ENCODE data around the gene RTKN2. TPM values are rescaled to one million over a fixed set of nuclear protein-coding genes. Genes with fewer than 3 reads are reported as not detected.

The RTKN2 gene
- total RNA-seq, 4 donors from 2014 or later: 12.0 TPM; not detected in 3

DNA sequence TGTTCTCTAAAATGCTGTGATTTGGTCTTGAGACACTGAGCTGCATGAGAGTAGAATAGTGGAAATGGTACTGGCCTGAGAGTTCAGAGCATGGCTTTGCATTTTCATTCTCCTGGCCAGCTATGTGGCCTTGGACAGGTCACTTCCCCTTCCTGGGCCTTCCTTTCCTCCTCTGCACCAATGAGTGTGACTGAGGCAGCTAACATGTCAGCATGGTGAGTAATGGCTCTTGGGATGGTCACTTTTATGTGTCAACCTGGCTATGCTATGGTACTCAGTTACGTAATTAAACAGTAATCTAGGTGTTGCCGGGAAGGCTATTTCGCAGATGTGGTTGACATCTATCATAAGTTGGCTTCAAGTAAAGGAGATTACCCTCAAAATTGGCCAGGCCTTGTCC is 109.3 kb downstream of the RTKN2 start:
- no peaks in the 10 kb centered on the region for H3K36me3 ChIP-seq
- no peaks in the 10 kb centered on the region for H3K9me3 ChIP-seq
- no peaks in the 10 kb centered on the region for H3K4me1 ChIP-seq
- no peak for TF ChIP-seq POLR2A (IDR thresholded peaks at IDR 0.05)
- TF ChIP-seq, protein P1, sequence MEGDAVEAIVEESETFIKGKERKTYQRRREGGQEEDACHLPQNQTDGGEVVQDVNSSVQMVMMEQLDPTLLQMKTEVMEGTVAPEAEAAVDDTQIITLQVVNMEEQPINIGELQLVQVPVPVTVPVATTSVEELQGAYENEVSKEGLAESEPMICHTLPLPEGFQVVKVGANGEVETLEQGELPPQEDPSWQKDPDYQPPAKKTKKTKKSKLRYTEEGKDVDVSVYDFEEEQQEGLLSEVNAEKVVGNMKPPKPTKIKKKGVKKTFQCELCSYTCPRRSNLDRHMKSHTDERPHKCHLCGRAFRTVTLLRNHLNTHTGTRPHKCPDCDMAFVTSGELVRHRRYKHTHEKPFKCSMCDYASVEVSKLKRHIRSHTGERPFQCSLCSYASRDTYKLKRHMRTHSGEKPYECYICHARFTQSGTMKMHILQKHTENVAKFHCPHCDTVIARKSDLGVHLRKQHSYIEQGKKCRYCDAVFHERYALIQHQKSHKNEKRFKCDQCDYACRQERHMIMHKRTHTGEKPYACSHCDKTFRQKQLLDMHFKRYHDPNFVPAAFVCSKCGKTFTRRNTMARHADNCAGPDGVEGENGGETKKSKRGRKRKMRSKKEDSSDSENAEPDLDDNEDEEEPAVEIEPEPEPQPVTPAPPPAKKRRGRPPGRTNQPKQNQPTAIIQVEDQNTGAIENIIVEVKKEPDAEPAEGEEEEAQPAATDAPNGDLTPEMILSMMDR (IDR thresholded peaks at IDR 0.05): no peak
- intact Hi-C loops (cut with DNase I; ENCODE audit: low total_unique reads): no loop called here
- no peak overlapping the region for H3K27ac ChIP-seq
- no peaks in the 10 kb centered on the region for H3K27me3 ChIP-seq
- DNase-seq: no peak
- no peak overlapping the region for H3K4me3 ChIP-seq

DNA sequence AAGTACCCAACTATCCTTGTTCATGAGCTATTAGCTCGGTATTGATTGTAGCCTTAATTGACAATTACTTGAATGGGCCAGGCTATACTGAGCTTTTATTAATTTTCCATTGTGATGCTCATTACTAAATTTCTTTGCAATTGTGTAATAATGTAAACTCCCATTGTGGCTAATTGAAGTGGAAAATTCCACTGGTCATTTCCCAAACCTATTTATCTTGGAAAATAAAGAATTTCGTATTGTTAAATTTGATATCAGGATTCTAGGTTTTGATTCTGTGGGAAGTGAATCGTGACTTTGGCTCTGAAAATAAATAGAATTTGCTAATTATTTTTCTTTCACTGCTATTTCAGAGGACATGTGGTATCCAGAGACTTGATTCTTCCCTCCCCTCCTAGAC is 111.0 kb downstream of the RTKN2 start:
- Histone ChIP-seq H3K4me1 (no peaks in the 10 kb centered on the region), H3K9me3 (no peaks in the 10 kb centered on the region), H3K4me3 (no peak overlapping the region), H3K36me3 (no peaks in the 10 kb centered on the region), H3K27me3 (no peaks in the 10 kb centered on the region), H3K27ac (no peak overlapping the region)
- intact Hi-C loops (cut with DNase I; ENCODE audit: low total_unique reads): no loop called here
- TF ChIP-seq, protein P1 (IDR thresholded peaks at IDR 0.05): no peak
- no peak for TF ChIP-seq POLR2A (IDR thresholded peaks at IDR 0.05)
- no peak for DNase-seq

DNA sequence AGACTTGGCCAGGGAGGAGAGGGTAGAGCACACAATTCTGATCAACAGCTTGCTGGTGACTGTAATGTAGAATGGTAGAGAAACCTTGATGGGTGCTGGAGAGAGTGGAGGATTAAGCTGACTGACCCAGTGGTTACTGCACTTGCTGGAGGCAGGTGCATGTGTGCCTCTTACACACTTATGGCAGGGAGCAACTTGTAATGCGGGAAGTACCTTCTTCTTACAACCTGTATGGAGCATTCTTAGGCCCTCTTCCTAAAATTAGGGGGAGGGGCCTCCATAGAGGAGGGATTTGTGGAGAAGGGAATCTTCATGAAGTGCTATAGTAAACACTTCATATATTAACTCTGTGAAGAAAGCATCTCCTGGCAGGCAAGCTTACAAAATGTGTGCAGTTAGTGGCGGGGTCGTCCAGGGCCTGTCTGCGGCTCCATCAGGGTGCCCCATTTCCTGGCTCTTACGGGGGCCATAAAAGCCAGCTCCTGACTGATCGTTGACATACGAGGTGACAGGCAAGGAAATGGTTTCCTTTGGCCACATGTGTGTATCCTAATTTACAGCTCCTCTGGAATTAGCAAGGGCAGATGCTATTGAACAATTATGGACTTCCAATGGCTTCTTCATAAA is 113.5 kb downstream of the RTKN2 start:
- TF ChIP-seq, protein P1 (IDR thresholded peaks at IDR 0.05): no peak
- TF ChIP-seq POLR2A (IDR thresholded peaks at IDR 0.05): no peak
- no peak for DNase-seq
- no peaks in the 10 kb centered on the region for H3K9me3 ChIP-seq
- no peaks in the 10 kb centered on the region for H3K36me3 ChIP-seq
- H3K4me1 ChIP-seq: no peaks in the 10 kb centered on the region
- no peak overlapping the region for H3K27ac ChIP-seq
- H3K27me3 ChIP-seq: no peaks in the 10 kb centered on the region
- intact Hi-C loops (cut with DNase I; ENCODE audit: low total_unique reads): no loop called here
- H3K4me3 ChIP-seq: no peak overlapping the region

DNA sequence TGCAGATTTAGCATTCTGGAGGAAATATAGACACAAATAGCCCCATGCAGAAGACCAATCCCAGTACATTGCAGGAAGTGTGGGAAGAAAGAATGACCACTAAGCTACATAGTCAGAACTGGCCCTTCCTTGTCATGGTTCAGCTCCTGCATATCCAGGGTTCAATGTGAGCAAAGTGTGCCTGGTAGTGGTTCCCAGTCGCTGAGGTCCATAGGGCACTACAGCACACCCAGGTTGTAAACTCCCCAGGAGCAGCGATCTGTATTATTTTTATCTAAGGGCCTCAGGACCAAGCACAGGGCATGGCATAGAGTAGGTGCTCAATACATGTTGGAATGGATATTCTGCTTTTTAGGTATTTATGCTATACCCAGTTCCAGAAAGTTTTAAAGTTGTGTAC is 114.4 kb downstream of the RTKN2 start:
- Histone ChIP-seq H3K4me1 (no peaks in the 10 kb centered on the region), H3K27ac (no peak overlapping the region), H3K27me3 (no peaks in the 10 kb centered on the region), H3K9me3 (no peaks in the 10 kb centered on the region), H3K36me3 (no peaks in the 10 kb centered on the region), H3K4me3 (no peak overlapping the region)
- DNase-seq: no peak
- intact Hi-C loops (cut with DNase I; ENCODE audit: low total_unique reads): no loop called here
- no peak for TF ChIP-seq POLR2A (IDR thresholded peaks at IDR 0.05)
- TF ChIP-seq, protein P1 (IDR thresholded peaks at IDR 0.05): no peak

DNA sequence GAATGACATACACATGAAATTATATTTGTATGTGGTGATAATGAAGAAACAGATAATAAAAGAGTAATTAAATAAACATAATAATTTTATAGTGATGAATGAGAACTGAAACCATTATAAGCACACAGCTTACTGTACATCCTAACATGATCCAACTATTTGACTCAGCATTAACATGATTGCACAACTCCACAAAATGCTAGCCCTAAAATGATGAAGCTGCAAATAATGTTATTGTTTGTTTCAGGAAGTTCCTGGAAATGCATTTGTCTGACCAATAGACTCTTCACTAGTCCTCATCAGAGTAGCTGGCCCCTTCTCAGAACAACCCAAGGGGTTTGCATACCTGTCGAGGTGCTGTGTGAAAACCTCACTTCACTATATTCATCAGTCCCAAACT is 115.5 kb downstream of the RTKN2 start:
- no peak overlapping the region for H3K27ac ChIP-seq
- TF ChIP-seq, protein P1 (IDR thresholded peaks at IDR 0.05): no peak
- no peak for TF ChIP-seq POLR2A (IDR thresholded peaks at IDR 0.05)
- H3K4me3 ChIP-seq: no peak overlapping the region
- H3K36me3 ChIP-seq: no peaks in the 10 kb centered on the region
- no peak for DNase-seq
- intact Hi-C loops (cut with DNase I; ENCODE audit: low total_unique reads): no loop called here
- H3K9me3 ChIP-seq: no peaks in the 10 kb centered on the region
- no peaks in the 10 kb centered on the region for H3K4me1 ChIP-seq
- no peaks in the 10 kb centered on the region for H3K27me3 ChIP-seq
